ENCODE data around the gene SLC8A1.

SLC8A1 gene

DNA sequence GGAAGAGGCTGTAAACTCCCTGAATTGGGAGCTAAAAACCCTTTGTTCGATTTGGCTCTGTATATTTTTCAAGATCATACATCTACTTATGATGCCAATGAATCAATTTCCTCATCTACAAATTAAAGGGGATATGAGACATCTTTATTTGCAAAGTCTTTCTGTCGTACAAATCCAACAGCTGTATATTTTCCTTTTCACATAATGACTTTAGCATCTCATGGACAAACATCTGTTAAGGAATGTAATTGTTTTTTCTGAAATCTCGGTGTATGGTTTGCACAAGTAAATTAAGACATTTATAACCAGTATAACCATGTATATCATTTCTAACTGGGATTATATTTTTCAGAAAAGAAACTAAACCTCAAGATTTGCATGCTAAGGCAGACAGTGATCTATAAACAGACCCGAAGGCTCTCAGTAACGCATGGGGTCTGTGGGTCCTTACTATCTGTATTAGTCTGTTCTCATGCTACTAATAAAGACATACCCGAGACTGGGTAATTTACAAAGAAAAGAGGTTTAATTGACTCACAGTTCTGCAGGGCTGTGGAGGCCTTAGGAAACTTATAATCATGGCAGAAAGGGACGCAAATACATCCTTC is 130.8 kb downstream of the SLC8A1 start:
- no peak overlapping the region for H3K4me3 ChIP-seq (ENCODE audit: low read depth in 1 of 2, low read length in 2 of 2)
- peaks cover 28% of the 10 kb centered on the region for H3K4me1 ChIP-seq (ENCODE audit: insufficient read depth, low read length)
- no peaks in the 10 kb centered on the region for H3K27me3 ChIP-seq (ENCODE audit: control insufficient read depth in 1 of 2, insufficient read depth in 2 of 2, low read length in 2 of 2)
- H3K9ac ChIP-seq (ENCODE audit: low read length): no peak overlapping the region
- H3K27ac ChIP-seq (ENCODE audit: low read depth, low read length): no peak overlapping the region
- no peaks in the 10 kb centered on the region for H3K36me3 ChIP-seq (ENCODE audit: insufficient read depth, low read length)
- H3K9me3 ChIP-seq (ENCODE audit: low read length): no peaks in the 10 kb centered on the region

DNA sequence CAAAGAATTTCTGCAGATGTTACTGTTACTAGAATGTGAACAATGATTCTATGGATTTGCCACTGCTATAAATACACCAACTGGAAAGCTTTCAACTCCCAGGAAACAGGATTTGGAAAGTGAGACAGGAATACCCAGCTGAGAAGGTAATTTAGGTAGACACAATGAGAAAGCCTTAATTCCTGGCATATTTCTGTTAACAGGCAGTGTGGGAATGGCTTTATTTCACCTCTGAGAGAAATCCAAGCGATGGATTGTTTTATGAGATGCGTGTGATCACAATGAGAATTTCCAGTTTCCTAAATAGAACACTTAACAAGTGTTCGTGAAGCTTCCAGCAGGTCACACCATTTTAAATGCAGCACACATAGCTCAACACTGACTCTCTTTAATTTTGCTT is 133.0 kb downstream of the SLC8A1 start:
- Histone ChIP-seq H3K27ac (ENCODE audit: low read depth, low read length) (no peak overlapping the region), H3K9me3 (ENCODE audit: low read length) (no peaks in the 10 kb centered on the region), H3K4me1 (ENCODE audit: insufficient read depth, low read length) (peaks cover 28% of the 10 kb centered on the region), H3K4me3 (ENCODE audit: low read depth in 1 of 2, low read length in 2 of 2) (no peak overlapping the region), H3K36me3 (ENCODE audit: insufficient read depth, low read length) (no peaks in the 10 kb centered on the region), H3K9ac (ENCODE audit: low read length) (no peak overlapping the region), H3K27me3 (ENCODE audit: control insufficient read depth in 1 of 2, insufficient read depth in 2 of 2, low read length in 2 of 2) (no peaks in the 10 kb centered on the region)

DNA sequence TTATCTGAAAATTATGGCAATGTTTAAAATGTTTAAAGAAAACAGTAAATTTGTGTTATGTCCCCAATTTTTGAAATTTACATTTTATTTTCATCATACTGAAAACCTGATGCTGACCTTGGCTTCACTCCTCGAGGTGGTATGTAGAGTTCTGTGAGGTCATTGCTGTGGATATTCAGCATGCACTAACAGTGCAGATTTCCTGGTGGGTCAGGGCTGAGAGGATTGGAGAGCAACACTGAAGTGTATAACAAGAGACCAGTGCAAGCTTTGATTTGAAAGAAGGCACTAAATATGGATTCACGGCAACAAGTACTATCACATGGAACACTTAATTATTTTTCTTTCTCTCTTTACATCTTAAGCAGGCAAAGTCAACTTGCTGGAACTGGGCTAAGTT is 134.1 kb downstream of the SLC8A1 start:
- H3K36me3 ChIP-seq (ENCODE audit: insufficient read depth, low read length): no peaks in the 10 kb centered on the region
- H3K27me3 ChIP-seq (ENCODE audit: control insufficient read depth in 1 of 2, insufficient read depth in 2 of 2, low read length in 2 of 2): no peaks in the 10 kb centered on the region
- no peak overlapping the region for H3K27ac ChIP-seq (ENCODE audit: low read depth, low read length)
- H3K9ac ChIP-seq (ENCODE audit: low read length): no peak overlapping the region
- H3K4me1 ChIP-seq (ENCODE audit: insufficient read depth, low read length): peaks cover 28% of the 10 kb centered on the region
- H3K4me3 ChIP-seq (ENCODE audit: low read depth in 1 of 2, low read length in 2 of 2): no peak overlapping the region
- H3K9me3 ChIP-seq (ENCODE audit: low read length): no peaks in the 10 kb centered on the region

DNA sequence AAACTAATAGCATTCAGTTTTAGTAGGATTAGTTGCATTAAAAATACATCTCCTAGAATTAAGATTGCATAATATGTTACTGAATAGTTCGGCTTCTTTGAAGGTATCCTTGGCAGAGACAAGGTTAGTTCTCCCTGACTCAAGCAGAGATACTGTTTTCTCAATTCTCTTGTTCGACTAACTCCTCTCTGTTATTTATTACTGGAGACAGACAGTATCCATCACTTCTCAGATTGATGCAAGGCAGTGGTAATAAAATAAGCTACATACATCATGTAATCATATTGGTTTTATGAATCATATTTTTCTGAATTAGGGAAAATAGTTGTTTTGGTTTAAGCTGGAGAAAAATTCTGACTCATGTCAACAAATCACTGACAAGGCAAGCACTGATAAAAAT is 134.8 kb downstream of the SLC8A1 start:
- peaks cover 28% of the 10 kb centered on the region for H3K4me1 ChIP-seq (ENCODE audit: insufficient read depth, low read length)
- H3K4me3 ChIP-seq (ENCODE audit: low read depth in 1 of 2, low read length in 2 of 2): no peak overlapping the region
- H3K27me3 ChIP-seq (ENCODE audit: control insufficient read depth in 1 of 2, insufficient read depth in 2 of 2, low read length in 2 of 2): no peaks in the 10 kb centered on the region
- no peaks in the 10 kb centered on the region for H3K9me3 ChIP-seq (ENCODE audit: low read length)
- H3K36me3 ChIP-seq (ENCODE audit: insufficient read depth, low read length): no peaks in the 10 kb centered on the region
- H3K27ac ChIP-seq (ENCODE audit: low read depth, low read length): peak overlapping the region; percentile 7
- H3K9ac ChIP-seq (ENCODE audit: low read length): no peak overlapping the region

DNA sequence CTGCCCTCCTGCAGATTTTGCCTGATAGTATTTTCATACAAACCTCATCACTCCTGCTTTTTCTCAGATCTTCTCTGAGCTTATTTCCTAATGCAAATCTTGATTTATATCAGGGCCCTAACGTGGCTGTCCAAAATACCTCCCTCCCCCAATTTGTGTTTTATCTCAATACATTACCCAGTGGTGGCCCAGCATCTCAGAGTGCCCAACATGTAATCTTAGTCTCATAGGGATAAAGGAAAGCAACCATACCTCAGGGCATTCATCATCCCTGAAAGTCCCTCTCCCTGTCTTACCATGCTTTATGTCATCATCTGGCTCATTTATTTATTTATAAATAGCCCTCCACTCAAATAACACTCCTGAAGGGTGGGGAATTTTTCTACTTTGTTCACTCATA is 135.3 kb downstream of the SLC8A1 start:
- Histone ChIP-seq H3K4me3 (ENCODE audit: low read depth in 1 of 2, low read length in 2 of 2) (no peak overlapping the region), H3K36me3 (ENCODE audit: insufficient read depth, low read length) (no peaks in the 10 kb centered on the region), H3K4me1 (ENCODE audit: insufficient read depth, low read length) (peaks cover 28% of the 10 kb centered on the region), H3K27ac (ENCODE audit: low read depth, low read length) (peak overlapping the region; percentile 7), H3K27me3 (ENCODE audit: control insufficient read depth in 1 of 2, insufficient read depth in 2 of 2, low read length in 2 of 2) (no peaks in the 10 kb centered on the region), H3K9ac (ENCODE audit: low read length) (no peak overlapping the region), H3K9me3 (ENCODE audit: low read length) (no peaks in the 10 kb centered on the region)

DNA sequence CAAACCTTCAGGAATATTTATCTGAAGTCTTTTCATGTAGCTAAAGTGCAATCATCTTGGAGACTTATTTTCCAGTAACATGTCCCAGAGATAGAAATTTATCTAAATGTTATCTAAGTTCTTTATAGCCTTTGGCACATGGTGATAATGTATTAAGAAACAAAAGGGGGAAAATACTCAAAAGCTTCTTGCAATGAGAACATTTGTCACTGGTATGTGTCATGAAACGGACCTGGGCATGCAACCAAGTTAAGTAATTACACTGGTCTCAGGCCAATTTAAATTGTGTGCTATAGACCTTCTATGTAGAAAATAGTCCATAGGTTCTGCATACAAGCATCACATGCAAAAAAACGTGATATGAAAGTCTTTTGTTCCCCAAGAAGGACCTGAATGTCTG is 136.2 kb downstream of the SLC8A1 start:
- no peaks in the 10 kb centered on the region for H3K36me3 ChIP-seq (ENCODE audit: insufficient read depth, low read length)
- H3K27ac ChIP-seq (ENCODE audit: low read depth, low read length): no peak overlapping the region
- H3K4me1 ChIP-seq (ENCODE audit: insufficient read depth, low read length): peaks cover 28% of the 10 kb centered on the region
- no peak overlapping the region for H3K4me3 ChIP-seq (ENCODE audit: low read depth in 1 of 2, low read length in 2 of 2)
- no peaks in the 10 kb centered on the region for H3K9me3 ChIP-seq (ENCODE audit: low read length)
- no peaks in the 10 kb centered on the region for H3K27me3 ChIP-seq (ENCODE audit: control insufficient read depth in 1 of 2, insufficient read depth in 2 of 2, low read length in 2 of 2)
- no peak overlapping the region for H3K9ac ChIP-seq (ENCODE audit: low read length)

DNA sequence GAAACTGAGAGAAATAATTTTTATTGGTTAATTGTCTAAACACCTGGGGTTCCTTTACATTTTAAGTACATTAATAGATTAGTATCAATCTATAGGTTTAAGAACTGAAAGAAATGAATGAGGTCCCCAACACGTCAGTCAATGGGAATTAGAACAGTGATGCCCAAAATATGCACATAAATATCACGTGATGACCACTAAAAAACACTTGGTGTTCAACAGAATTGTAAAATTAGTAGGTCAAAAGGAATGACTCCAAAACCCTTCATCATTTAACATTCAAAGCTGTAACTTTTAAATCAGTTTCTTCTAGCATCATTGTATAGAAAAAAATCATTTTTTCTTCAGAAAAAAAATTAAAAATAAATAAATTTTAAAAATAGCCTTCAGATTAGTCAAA is 140.9 kb downstream of the SLC8A1 start:
- peaks cover 12% of the 10 kb centered on the region for H3K4me1 ChIP-seq (ENCODE audit: insufficient read depth, low read length)
- H3K4me3 ChIP-seq (ENCODE audit: low read depth in 1 of 2, low read length in 2 of 2): no peak overlapping the region
- no peaks in the 10 kb centered on the region for H3K27me3 ChIP-seq (ENCODE audit: control insufficient read depth in 1 of 2, insufficient read depth in 2 of 2, low read length in 2 of 2)
- no peak overlapping the region for H3K27ac ChIP-seq (ENCODE audit: low read depth, low read length)
- H3K36me3 ChIP-seq (ENCODE audit: insufficient read depth, low read length): no peaks in the 10 kb centered on the region
- H3K9me3 ChIP-seq (ENCODE audit: low read length): no peaks in the 10 kb centered on the region
- no peak overlapping the region for H3K9ac ChIP-seq (ENCODE audit: low read length)

DNA sequence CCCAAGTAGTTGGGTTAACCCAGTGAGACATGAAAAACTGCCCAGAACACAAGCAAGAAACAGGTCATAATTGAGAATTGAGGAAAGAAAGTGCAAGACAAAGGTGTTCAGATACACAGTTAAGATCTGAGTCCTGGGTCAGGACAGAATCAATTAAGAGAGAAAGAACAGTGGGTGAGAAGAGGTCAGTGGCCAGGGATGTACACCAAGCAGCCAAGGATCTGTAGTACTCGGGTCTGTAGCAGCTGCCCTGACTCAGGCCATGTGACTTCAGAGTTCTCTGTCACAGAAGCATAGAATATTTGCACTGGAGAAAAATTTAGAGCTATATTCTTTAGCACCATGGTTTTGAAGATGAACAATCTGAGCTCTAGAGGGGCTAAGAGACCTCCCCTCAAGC is 141.6 kb downstream of the SLC8A1 start:
- Histone ChIP-seq H3K4me3 (ENCODE audit: low read depth in 1 of 2, low read length in 2 of 2) (no peak overlapping the region), H3K4me1 (ENCODE audit: insufficient read depth, low read length) (peaks cover 7% of the 10 kb centered on the region), H3K9ac (ENCODE audit: low read length) (no peak overlapping the region), H3K9me3 (ENCODE audit: low read length) (no peaks in the 10 kb centered on the region), H3K36me3 (ENCODE audit: insufficient read depth, low read length) (no peaks in the 10 kb centered on the region), H3K27me3 (ENCODE audit: control insufficient read depth in 1 of 2, insufficient read depth in 2 of 2, low read length in 2 of 2) (no peaks in the 10 kb centered on the region), H3K27ac (ENCODE audit: low read depth, low read length) (no peak overlapping the region)

DNA sequence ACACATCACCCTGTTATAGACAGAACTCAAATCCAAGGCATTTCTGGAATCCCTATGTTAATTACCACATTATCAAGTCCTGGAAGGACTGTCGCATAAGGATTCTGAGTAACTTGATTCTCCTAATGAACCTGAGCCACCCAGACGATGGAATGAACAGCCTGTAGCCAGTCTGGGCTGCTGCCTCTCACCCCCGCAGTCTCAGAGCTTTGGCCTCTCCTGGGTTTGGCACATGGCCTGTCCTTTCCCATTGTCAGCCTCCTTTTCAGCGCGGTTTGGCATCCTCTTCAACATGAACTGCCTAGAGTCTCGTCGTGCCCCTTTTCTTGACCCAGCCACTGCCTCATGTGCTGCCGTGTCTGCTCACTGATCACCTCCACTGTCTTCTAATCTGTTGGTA is 147.6 kb downstream of the SLC8A1 start:
- Histone ChIP-seq H3K9me3 (ENCODE audit: low read length) (no peaks in the 10 kb centered on the region), H3K27ac (ENCODE audit: low read depth, low read length) (no peak overlapping the region), H3K9ac (ENCODE audit: low read length) (no peak overlapping the region), H3K4me3 (ENCODE audit: low read depth in 1 of 2, low read length in 2 of 2) (no peak overlapping the region), H3K27me3 (ENCODE audit: control insufficient read depth in 1 of 2, insufficient read depth in 2 of 2, low read length in 2 of 2) (no peaks in the 10 kb centered on the region), H3K36me3 (ENCODE audit: insufficient read depth, low read length) (peaks cover 3% of the 10 kb centered on the region), H3K4me1 (ENCODE audit: insufficient read depth, low read length) (peaks cover 11% of the 10 kb centered on the region)

DNA sequence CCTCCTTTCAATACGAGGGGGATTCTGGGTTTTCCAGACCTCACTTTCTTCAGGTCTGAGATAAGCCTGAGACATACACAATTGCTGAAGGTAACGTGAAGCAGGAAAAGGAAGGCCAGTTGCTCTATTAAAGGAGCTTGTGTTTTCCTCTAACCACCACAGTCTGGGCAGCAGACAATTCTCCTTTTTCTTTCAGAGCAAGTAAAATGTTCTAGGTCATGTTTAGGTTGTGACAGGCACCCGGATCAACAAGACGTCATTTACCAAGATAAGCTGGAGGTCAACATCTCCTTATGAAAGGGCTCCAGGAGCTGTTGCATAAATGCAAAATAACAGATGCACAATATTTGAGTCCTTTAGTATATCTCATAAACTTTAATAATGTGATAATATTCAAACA is 148.1 kb downstream of the SLC8A1 start:
- Histone ChIP-seq H3K27me3 (ENCODE audit: control insufficient read depth in 1 of 2, insufficient read depth in 2 of 2, low read length in 2 of 2) (no peaks in the 10 kb centered on the region), H3K4me3 (ENCODE audit: low read depth in 1 of 2, low read length in 2 of 2) (no peak overlapping the region), H3K27ac (ENCODE audit: low read depth, low read length) (no peak overlapping the region), H3K9ac (ENCODE audit: low read length) (no peak overlapping the region), H3K36me3 (ENCODE audit: insufficient read depth, low read length) (peaks cover 9% of the 10 kb centered on the region), H3K9me3 (ENCODE audit: low read length) (no peaks in the 10 kb centered on the region), H3K4me1 (ENCODE audit: insufficient read depth, low read length) (peaks cover 11% of the 10 kb centered on the region)

DNA sequence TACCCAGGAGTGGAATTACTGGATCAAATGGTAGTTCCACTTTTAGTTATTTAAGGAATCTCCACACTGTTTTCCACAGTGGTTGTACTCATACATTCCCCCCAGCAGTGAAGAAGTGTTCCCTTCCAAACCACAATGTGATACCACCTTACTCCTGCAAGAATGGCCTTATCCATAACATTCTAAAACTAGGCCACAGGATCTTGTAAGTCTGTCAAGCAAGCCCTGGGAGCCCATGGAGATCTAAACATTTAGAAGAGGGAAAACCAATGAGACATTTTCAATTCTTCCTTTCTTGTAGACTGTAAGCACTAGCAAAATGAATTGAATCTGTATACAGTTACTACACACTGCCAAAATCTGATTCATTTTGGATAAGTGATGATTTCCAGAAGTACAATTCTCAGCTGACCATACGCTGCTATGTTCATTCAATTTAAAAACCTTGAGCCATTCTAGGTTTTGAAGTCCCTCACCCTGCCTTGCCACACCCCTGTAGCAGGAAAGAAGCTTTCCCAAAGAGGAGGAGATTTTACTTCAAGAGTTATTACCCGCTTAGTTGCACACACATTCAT is 149.1 kb downstream of the SLC8A1 start:
- Histone ChIP-seq H3K9ac (ENCODE audit: low read length) (no peak overlapping the region), H3K27ac (ENCODE audit: low read depth, low read length) (no peak overlapping the region), H3K4me1 (ENCODE audit: insufficient read depth, low read length) (peaks cover 11% of the 10 kb centered on the region), H3K27me3 (ENCODE audit: control insufficient read depth in 1 of 2, insufficient read depth in 2 of 2, low read length in 2 of 2) (no peaks in the 10 kb centered on the region), H3K36me3 (ENCODE audit: insufficient read depth, low read length) (peaks cover 10% of the 10 kb centered on the region), H3K4me3 (ENCODE audit: low read depth in 1 of 2, low read length in 2 of 2) (no peak overlapping the region), H3K9me3 (ENCODE audit: low read length) (no peaks in the 10 kb centered on the region)

DNA sequence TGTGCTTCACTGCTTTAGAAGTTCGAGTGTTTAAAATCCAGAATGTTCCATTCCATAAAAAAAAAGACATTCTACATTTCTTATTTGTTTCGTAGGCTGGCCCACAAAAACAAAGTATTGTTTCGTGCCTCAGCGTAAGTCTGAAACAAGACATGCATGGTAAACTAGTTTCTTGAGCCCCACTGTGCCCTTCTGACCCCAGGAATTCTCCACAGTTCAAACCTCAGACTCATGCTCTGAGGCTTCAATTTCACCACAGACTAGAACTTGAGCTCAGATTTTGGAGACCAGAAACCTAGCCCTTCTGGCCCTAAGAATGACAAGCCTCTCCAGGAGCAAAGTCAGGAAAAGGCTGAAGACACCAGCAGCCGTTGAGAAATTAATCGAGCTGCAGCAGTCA is 151.5 kb downstream of the SLC8A1 start:
- Histone ChIP-seq H3K9ac (ENCODE audit: low read length) (no peak overlapping the region), H3K9me3 (ENCODE audit: low read length) (no peaks in the 10 kb centered on the region), H3K36me3 (ENCODE audit: insufficient read depth, low read length) (peaks cover 10% of the 10 kb centered on the region), H3K4me3 (ENCODE audit: low read depth in 1 of 2, low read length in 2 of 2) (no peak overlapping the region), H3K27me3 (ENCODE audit: control insufficient read depth in 1 of 2, insufficient read depth in 2 of 2, low read length in 2 of 2) (no peaks in the 10 kb centered on the region), H3K27ac (ENCODE audit: low read depth, low read length) (no peak overlapping the region), H3K4me1 (ENCODE audit: insufficient read depth, low read length) (peaks cover 4% of the 10 kb centered on the region)

Data from muscle layer of colon (tissue), 2 donors.